Measurements from ENCODE around the gene SHF. TPM values are rescaled to one million over a fixed set of nuclear protein-coding genes. Genes with fewer than 3 reads are reported as not detected.
"Not testable (repeated sequence)": the region's sequence is repeated elsewhere in the genome, so short reads cannot be mapped to it uniquely, and the experiment has no call there.

SHF gene, protein sequence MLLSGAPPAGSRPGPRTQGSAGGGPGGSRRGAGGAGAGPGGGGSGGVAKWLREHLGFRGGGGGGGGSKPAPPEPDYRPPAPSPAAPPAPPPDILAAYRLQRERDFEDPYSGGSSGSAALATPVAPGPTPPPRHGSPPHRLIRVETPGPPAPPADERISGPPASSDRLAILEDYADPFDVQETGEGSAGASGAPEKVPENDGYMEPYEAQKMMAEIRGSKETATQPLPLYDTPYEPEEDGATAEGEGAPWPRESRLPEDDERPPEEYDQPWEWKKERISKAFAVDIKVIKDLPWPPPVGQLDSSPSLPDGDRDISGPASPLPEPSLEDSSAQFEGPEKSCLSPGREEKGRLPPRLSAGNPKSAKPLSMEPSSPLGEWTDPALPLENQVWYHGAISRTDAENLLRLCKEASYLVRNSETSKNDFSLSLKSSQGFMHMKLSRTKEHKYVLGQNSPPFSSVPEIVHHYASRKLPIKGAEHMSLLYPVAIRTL
- total RNA-seq, result 6.4 TPM
- long read RNA-seq, partial matches to known transcripts, result 1 of 16 reads
- long read RNA-seq, other reads (novel, unspliced or antisense), result 13 of 16 reads

- peak; percentile 59 for ATAC-seq
- peak within 1 kb of the TSS; percentile 70 for H3K4me3 ChIP-seq
- intact Hi-C loops (cut with DNase I), result no loop called here
- H3K36me3 ChIP-seq, result no peaks in the 10 kb centered on the region
- DNase-seq, result no peak
- H3K4me1 ChIP-seq, result peaks cover 19% of the 10 kb centered on the region
- H3K9me3 ChIP-seq, result no peaks in the 10 kb centered on the region
- H3K27me3 ChIP-seq (ENCODE audit: low read depth), result no peaks in the 10 kb centered on the region
- TF ChIP-seq, protein P1, sequence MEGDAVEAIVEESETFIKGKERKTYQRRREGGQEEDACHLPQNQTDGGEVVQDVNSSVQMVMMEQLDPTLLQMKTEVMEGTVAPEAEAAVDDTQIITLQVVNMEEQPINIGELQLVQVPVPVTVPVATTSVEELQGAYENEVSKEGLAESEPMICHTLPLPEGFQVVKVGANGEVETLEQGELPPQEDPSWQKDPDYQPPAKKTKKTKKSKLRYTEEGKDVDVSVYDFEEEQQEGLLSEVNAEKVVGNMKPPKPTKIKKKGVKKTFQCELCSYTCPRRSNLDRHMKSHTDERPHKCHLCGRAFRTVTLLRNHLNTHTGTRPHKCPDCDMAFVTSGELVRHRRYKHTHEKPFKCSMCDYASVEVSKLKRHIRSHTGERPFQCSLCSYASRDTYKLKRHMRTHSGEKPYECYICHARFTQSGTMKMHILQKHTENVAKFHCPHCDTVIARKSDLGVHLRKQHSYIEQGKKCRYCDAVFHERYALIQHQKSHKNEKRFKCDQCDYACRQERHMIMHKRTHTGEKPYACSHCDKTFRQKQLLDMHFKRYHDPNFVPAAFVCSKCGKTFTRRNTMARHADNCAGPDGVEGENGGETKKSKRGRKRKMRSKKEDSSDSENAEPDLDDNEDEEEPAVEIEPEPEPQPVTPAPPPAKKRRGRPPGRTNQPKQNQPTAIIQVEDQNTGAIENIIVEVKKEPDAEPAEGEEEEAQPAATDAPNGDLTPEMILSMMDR (IDR thresholded peaks at IDR 0.05), result no peak
- H3K27ac ChIP-seq, result peak within 1 kb of the TSS; percentile 73
Measured at GRCh38 chr15:45187894-45188830, at the start of gene SHF. TSS of gene SHF (minus strand) at chr15:45187966. CDS start at chr15:45187951, 15 bp downstream.

DNA sequence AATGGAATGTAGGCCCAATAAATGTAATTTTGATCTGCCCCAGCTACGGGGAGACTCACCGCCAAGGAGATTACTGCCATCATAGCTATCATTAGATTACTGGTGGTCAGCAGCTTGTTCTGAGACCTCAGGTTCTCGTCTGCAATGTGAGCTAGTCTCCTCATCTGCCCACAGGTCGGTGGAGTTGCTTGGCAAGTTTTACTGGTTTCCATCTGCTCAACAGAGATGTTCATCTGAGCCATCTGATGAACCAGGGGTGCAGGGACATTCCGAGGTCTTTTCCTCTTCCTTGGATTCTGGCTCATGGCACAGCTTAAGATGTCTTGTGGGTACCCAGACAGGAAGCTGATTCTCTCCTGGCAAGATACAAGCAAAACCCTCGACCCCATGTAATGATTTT, 49.0 kb upstream of the SHF start:
- H3K36me3 ChIP-seq; DNase-seq; H3K4me1 ChIP-seq; ATAC-seq; H3K4me3 ChIP-seq; H3K27me3 ChIP-seq (ENCODE audit: low read depth); intact Hi-C loops (cut with DNase I); H3K27ac ChIP-seq: not testable (repeated sequence)
- H3K9me3 ChIP-seq, result peaks cover 41% of the 10 kb centered on the region

DNA sequence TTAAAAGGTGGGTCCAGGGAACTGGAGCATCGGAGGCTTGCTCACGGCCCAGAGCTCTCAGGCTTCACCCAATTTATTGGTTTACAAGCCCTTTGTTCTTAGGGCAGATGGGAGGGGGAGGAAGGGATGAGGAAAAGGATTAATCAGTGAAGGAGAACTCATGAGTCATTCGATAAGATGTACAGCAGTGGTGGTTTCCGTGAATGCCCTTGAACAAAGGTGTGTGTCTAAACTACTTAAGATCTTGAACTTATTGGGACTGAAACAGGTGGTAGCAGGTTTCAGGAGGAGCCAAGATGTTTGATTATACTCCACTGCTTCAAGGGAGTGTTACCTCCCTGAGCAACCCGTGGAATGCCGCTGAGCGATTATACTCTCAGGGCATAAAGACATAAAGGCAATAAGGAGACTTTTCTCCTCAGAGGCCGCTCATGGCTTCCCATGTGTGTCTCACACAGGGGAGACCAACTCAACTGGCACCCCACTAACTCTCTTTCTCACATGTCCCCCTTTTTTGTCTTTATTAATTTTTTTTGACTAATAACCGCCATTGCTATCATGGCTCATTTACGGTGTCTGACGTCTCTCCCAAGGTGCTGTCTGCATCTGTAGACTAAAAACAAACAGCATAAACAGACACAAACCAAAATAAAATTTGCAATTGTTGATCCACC, 46.9 kb upstream of the SHF start:
- Histone ChIP-seq H3K9me3 (peaks cover 25% of the 10 kb centered on the region), H3K4me1 (no peaks in the 10 kb centered on the region), H3K4me3 (no peak overlapping the region), H3K27ac (no peak overlapping the region), H3K36me3 (no peaks in the 10 kb centered on the region), H3K27me3 (ENCODE audit: low read depth) (no peaks in the 10 kb centered on the region)
- TF ChIP-seq, protein P1 (IDR thresholded peaks at IDR 0.05), result no peak
- no peak for DNase-seq
- intact Hi-C loops (cut with DNase I), result no loop called here
- ATAC-seq, result no peak

DNA sequence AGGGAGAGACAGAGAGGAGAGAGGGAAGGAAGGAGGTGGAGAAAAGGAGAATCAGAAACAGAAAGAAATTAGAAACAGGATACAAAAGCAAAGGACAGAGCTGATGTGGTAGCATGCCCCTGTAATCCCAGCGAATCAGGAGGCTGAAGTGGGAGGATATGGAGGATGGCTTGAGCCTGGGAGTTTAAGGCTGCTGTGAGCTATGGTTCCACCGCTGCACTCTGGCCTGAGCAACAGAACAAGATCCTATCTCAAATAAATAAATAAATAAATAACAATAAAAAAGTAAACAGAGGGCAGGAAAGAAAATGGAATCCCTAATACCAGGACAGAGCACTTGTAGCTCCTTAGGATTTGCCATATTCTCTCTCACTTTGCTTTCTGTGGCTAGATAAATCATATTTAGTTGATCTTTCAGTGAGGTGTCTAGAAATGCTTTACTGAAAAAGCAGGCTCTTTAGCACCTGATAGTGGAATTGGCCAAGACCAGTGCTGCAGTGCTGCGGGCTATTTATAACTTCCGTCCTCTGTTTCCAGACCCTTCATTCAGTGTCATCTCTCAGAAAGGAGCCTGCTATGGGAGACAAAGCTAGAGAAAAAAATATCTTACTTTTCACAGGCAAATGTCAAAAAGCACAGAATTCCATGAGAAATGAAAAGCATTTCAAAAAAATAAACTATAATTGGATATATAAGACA, 44.2 kb upstream of the SHF start:
- H3K36me3 ChIP-seq, result no peaks in the 10 kb centered on the region
- TF ChIP-seq, protein P1 (IDR thresholded peaks at IDR 0.05), result no peak
- no peak overlapping the region for H3K27ac ChIP-seq
- no peaks in the 10 kb centered on the region for H3K4me1 ChIP-seq
- no peak overlapping the region for H3K4me3 ChIP-seq
- peaks cover 20% of the 10 kb centered on the region for H3K9me3 ChIP-seq
- DNase-seq (no peak), ATAC-seq (no peak)
- intact Hi-C loops (cut with DNase I), result no loop called here
- no peaks in the 10 kb centered on the region for H3K27me3 ChIP-seq (ENCODE audit: low read depth)

GRCh38 chr15:45231132-45231531, 43.4 kb upstream of the SHF start:
- H3K4me1 ChIP-seq, result no peaks in the 10 kb centered on the region
- H3K9me3 ChIP-seq, result peaks cover 20% of the 10 kb centered on the region
- no peaks in the 10 kb centered on the region for H3K36me3 ChIP-seq
- intact Hi-C loops (cut with DNase I), result no loop called here
- no peak overlapping the region for H3K27ac ChIP-seq
- H3K27me3 ChIP-seq (ENCODE audit: low read depth), result no peaks in the 10 kb centered on the region
- no peak overlapping the region for H3K4me3 ChIP-seq
- TF ChIP-seq, protein P1 (IDR thresholded peaks at IDR 0.05), result no peak
- ATAC-seq, result no peak
- DNase-seq, result no peak
